T-helper 2 cell treated with Interferon-gamma antibody and Interleukin-4, amounts not matched to agents 100 ng/mL and 5 ng/mL, for 36 hours (primary cell): ENCODE data around the gene IL1RAPL2. TPM values are rescaled to one million over a fixed set of nuclear protein-coding genes. Genes with fewer than 3 reads are reported as not detected.

ENCODE experiments used
- intact Hi-C: fragments of 100-400 bp; cut with micrococcal nuclease; formaldehyde crosslinking; loops from one replicate; pipeline ENCODE4 v1.15.1; 2023
- total RNA-seq: library from RNA; stranded (reverse); gene quantifications from 2 replicates; pipeline ENCODE4 v1.2.3, GENCODE V29; 2022

Gene IL1RAPL2
- total RNA-seq, 1 donor from 2014 or later = not detected

DNA sequence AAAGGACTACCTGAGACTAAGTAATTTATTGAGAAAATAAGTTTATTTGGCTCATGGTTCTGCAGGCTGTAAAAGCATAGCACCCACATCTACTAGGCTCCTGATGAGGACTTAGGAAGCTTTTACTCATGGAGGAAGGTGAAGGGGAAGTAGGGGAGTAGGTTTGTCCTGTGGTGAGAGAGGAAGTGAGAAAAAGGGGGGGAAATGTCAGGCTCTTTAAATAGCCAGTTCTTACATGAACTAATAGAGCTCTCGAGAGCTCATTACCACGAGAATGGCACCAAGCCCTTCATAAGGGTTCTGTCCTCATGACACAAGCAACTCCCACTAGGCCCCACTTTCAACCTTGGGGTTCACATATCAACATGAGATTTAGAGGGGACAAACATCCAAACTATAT is 1130.9 kb downstream of the IL1RAPL2 start:
- intact Hi-C loops = no loop called here

DNA sequence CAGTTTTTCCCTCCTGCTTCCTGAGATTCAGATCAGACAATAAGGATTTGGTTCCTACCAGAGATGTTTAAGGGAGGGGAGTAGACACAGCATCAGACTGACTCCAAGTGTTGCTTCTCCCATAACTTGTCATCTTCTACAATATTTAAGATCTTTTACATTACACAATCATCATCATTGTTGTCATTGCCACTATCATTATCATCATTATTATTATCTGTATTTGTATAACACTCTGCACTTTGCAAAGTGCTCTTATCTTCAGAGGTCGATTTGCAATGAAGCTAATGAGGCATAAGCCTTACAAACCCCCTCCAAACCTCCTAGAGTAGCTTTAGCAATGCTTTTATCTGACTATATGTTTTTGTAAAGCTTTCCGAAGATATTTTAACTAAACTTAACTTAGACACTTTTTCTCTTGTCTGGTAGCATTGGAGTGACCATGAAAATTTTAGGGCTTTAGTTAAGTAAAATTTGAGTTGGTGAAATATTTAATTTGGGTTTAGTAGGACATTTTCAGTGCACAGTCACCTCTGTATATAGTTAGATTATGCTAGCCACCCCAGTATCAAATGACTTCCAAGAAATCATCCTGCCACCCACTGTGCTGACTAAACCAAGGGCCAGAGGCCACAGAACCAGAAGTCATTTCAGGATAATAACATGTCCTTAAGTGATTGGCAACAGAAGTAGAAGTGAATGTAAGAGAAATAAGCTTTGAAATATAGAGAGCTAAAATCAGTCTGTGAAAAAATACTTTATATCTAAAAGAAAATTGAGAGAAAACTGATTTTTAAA is 1132.2 kb downstream of the IL1RAPL2 start:
- intact Hi-C loops = no loop called here

- intact Hi-C loops = no loop called here
These were observed 1134.3 kb downstream of the IL1RAPL2 start for GRCh38 chrX:105700331-105700730.

DNA sequence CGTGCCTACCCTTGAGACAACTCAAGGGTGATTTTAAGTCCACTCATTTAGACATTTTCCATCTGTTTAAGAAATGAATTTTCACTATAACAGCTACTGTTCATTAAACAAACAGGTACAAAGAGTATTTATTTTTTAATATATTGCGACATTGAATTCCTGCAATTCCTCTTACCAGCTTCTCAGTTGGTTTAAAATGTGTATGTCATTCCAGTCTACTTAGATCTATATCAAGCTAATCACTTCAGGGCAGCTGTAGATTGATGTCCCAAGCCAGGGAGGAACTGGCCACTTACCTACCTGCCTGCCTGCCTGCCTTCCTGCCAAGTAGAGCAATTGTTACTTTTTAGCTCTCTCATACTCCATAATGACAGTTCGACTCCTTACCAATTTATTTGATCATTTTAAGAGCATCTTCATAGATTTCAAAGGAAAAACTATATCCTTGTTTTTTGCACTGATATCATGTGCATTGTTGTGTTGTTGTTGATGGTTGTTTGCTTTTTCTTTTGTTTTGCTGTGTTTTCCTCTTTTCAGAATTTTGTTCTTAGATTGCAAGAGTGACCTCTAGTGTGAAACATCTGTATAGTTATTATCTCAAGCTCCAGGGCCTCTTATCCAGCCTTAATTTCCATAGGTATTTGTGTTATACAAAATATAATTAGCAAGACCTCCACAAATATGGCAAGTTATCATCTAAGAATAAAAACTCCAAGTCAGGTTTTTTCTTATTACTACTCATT is 1135.5 kb downstream of the IL1RAPL2 start:
- intact Hi-C loops = no loop called here

DNA sequence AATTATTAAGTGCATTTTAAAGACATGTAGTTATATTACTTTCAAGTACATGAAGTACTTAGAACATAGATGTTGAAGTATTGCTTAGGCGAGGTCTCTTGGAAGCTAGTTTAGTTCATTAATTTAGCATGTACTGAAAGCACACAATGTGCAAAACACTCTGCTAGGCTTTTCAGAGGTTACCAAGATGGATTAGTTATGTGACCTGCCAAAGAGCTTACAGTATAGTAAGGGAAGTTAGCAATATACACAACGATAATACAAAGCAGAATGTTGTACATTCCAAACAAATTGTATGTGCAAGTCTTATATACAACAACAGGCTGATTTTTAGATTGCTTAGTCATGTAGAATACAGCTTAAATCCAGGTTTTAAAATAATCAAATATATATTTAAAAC is 1137.9 kb downstream of the IL1RAPL2 start:
- intact Hi-C loops = no loop called here

DNA sequence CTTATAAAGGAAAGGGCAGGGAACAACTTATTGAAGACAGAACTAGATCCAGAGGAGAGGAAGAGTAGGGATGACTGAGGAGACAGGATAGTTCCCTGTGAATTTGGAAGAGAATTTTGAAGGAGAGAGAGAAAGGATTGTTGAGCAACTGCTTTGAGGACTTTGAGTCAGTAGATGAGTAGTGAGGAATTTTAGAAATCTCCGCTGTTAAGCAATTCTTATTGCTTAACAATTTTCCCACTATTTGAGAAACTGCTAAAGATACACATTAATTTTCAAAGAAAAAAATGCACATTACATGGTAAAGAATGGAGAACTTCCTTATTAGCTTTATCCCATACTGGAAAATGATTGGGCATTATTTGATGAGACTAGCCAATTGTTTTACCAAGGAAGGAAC is 1140.0 kb downstream of the IL1RAPL2 start:
- intact Hi-C loops = no loop called here

DNA sequence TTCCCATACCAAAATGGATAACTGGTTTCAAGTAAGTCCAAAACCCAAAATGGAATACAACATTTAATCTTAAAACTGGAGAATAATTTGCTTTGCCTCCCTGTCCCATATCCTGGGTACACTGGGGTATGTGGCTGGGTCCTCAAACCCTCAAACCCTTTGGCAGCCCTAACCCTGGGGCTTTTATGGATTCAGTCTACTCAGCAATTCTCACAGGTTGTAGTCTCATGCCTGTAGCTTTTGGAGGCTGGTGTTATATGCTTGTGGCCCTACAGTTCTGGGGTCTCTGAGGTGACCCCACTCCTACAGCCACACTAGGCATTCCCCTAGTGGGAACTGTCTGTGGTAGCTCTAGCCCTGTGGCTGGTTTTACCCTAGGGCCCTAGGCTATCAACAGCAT is 1145.8 kb downstream of the IL1RAPL2 start:
- intact Hi-C loops = no loop called here

DNA sequence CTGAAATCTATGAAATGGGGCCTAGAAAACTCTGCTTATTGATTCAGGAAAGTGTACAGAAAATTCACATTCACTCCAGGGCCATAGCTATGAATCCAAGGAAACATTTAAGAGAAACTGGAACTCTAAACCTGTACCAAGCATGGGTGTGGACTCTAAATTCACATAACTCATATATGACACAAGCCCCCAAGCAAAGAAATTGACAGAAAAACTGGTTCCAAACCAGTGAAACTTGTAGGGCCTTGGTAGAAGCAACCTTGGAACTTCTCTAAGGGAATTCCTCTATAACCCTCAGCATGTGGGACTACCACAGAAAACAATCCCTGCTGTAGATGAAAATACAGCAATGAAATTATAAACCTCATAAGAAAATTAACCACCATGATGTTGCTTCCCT is 1149.7 kb downstream of the IL1RAPL2 start:
- intact Hi-C loops = no loop called here

- intact Hi-C loops = no loop called here
These were observed 1158.2 kb downstream of the IL1RAPL2 start for GRCh38 chrX:105723966-105724735.

- intact Hi-C loops = no loop called here
These were observed 1159.2 kb downstream of the IL1RAPL2 start for GRCh38 chrX:105725228-105725627.

GRCh38 chrX:105738162-105738561 is 1172.2 kb downstream of the IL1RAPL2 start:
- intact Hi-C loops = no loop called here

GRCh38 chrX:105744291-105744690 is 1178.3 kb downstream of the IL1RAPL2 start:
- intact Hi-C loops = no loop called here

- intact Hi-C loops = no loop called here
These were observed 1178.9 kb downstream of the IL1RAPL2 start for GRCh38 chrX:105744946-105745345.

DNA sequence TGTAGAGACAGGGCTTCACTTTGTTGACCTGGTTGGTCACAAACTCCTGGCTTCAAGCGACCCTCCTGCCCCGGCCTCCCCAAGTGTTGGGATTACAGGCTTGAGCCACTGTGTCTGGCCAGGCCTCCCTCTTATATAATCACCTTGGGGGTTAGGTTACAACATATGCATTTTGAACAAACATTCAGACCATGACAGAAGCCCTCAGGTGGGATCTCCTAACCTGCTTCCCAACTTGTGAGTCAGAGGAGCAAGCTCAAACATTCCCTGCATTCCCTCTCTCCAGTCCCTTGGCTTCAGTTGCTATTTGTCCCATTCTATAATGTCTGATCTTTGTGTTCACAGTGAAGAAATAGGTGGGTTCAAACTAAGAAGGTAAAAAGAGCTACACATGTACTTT is 1179.9 kb downstream of the IL1RAPL2 start:
- intact Hi-C loops = no loop called here

DNA sequence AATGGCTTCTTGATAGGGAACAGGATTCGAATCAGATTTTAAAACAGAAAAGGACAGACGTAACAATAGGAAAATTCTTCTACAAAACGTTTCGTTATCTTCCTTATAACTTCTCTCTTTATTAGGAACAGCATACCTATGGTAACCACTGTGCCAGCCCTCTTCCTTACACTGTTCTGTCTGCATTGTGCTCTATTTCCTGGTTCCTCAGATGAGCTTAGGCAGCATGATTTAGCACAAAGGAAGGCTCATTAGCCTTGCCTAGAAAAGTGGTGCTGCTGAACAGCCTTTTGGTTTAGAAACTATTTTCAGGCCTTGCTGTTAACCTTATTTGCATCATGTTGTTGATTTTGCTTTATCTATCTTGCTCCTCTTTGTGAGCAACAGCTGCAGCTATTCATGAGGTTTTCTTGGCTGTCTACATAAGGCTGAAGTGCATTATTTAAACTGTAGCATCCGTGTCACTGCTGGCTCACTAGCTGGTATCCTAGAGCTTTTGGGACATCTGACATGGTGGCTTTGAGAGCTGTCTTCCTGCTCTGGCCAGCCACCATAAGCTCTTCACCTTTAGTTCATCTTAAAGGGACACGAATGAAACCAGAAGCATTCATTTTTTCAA is 1186.4 kb downstream of the IL1RAPL2 start:
- intact Hi-C loops = no loop called here

GRCh38 chrX:105753411-105753810 is 1187.4 kb downstream of the IL1RAPL2 start:
- intact Hi-C loops = no loop called here

DNA sequence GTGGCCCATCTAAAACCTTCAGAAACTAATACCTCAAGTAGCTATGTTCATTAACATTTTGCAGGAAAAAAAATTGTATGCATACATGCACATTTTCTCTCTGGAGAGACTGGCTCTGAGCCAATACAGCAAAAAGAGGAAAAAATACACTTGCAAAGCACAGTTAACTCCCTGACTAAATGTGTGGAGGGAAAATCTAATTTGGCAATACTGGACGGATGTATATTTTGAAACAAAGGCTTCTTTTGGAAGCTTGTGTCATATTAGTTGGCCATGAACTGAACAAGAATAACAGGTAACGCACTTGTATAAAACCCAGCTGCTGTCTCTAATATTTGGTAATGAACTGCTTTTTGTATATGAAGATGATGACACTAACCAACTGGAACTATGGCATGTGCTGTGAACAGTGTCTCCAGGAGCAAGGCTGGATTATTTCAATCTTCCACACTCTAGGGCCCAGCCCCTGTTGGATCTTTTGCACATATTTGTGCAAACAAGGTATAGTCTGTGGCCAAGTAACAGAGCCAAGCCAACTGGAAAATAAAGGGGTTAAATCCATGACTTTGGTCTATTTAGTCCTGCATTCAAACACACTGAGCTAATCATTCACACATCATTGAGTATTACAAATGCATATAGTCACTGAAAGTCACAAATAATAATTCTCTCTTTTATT is 1188.4 kb downstream of the IL1RAPL2 start:
- intact Hi-C loops = no loop called here

DNA sequence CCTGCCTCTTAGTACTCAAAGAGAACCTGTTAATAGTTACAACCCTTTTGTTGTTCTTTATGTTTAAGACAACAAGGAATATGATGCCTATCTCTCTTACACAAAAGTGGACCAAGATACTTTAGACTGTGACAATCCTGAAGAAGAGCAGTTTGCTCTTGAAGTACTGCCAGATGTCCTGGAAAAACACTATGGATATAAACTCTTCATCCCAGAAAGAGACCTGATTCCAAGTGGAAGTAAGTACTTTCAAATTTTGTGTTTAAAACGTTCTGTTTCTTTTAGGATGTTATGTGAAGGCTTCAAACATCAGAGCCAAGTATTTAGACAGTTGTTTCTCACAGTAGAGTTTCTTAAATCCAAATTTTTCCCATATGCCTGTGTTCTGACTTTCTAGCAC is 1189.1 kb downstream of the IL1RAPL2 start:
- intact Hi-C loops = no loop called here

DNA sequence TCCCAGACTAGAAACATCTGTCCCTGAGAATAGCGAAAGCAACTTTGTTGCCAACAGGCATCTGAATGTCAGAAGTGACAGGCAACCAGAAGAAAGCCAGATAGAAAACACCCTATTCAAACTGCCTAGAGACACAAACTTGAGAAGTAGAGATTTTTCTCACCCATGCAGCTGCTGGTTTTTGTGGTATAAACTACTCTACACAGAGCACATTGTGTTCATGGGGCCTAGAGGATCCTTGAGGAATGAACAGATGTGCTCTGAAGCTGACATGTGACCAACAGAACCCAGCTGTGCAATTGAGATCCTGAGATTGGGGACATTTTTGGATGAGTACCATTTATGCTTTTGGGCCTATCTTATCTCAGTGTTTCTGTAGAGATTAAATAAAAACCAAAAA is 1192.8 kb downstream of the IL1RAPL2 start:
- intact Hi-C loops = no loop called here

DNA sequence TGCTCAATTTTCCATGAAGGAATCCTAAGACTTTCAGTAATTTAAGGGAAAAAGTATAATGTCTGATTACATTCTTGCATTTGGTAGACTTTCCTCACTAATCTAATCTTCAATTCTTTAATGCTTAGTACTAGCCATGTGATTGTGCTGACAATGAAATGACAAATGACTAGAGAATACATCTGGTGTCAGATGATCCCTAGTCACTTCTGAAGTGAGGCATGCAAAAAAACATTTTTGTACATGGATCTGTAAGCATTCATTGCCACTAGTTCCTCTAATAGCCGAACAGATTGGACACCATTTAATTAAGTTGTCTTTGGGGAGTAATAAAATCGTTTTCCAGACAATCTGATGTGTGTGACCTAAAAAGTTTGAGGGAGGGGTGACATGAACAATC is 1193.6 kb downstream of the IL1RAPL2 start:
- intact Hi-C loops = no loop called here

GRCh38 chrX:105765691-105766090 is 1199.7 kb downstream of the IL1RAPL2 start:
- intact Hi-C loops = no loop called here
